PC-3 (cell line): Measurements from ENCODE around the gene AZIN2. TPM values are rescaled to one million over a fixed set of nuclear protein-coding genes. Genes with fewer than 3 reads are reported as not detected.

Experiments
- ATAC-seq: fragments of 200-7000 bp; cut with Tn5 transposase; 2 replicates; pipeline ENCODE4 v1.9.1; 2020; ENCODE audit warnings: mild to moderate bottlenecking, moderate library complexity
- BruUV-seq: library from RNA; stranded (reverse); fragments of 400-500 nt; replicated peaks from 2 replicates; lab custom pipeline; 2021; lab: Mats Ljungman, UMichigan
- CTCF ChIA-PET: fragments of 300-600 bp; sonication (Branson Sonifier 250); formaldehyde crosslinking; loops from one replicate; lab custom pipeline; 2022; ENCODE audit warnings: antibody characterized with exemption; lab: Charles Lee
- POLR2A ChIA-PET: fragments of 300-600 bp; sonication (Branson Sonifier 250); formaldehyde crosslinking; loops from one replicate; lab custom pipeline; 2022; ENCODE audit warnings: antibody characterized with exemption; ENCODE audit not compliant: unreplicated experiment; lab: Charles Lee
- DNase-seq: peaks from one replicate; pipeline ENCODE4 v3.0.0-alpha.2; 2015
- H2AFZ ChIP-seq: fragments of 300-600 bp; sonication (generic); 2 replicates; pipeline ENCODE4 v1.6.0; 2016; ENCODE audit warnings: antibody characterized with exemption, low read length
- H3F3A ChIP-seq: fragments of 300-600 bp; sonication (generic); one replicate; pipeline ENCODE4 v1.6.0; 2017; ENCODE audit warnings: antibody characterized with exemption, low read length, control low read depth, mild to moderate bottlenecking; ENCODE audit not compliant: unreplicated experiment
- H3K27ac ChIP-seq: fragments of 300-600 bp; sonication (generic); 2 replicates; pipeline ENCODE4 v1.5.1; 2016; ENCODE audit warnings: mild to moderate bottlenecking, low read length
- H3K27me3 ChIP-seq: fragments of 300-600 bp; sonication (generic); 2 replicates; pipeline ENCODE4 v1.6.1; 2016; ENCODE audit warnings: low read length, mixed read lengths
- H3K36me3 ChIP-seq: fragments of 300-600 bp; sonication (generic); 2 replicates; pipeline ENCODE4 v1.6.1; 2016; ENCODE audit warnings: low read depth, mixed run types, low read length, mixed read lengths
- H3K4me1 ChIP-seq: fragments of 300-600 bp; sonication (generic); 2 replicates; pipeline ENCODE4 v1.5.1; 2016; ENCODE audit warnings: low read length; ENCODE audit not compliant: insufficient read depth
- H3K4me2 ChIP-seq: fragments of 300-600 bp; sonication (generic); 2 replicates; pipeline ENCODE4 v1.6.0; 2016; ENCODE audit warnings: low read length
- H3K4me3 ChIP-seq: fragments of 300-600 bp; sonication (generic); 2 replicates; pipeline ENCODE4 v1.5.1; 2016; ENCODE audit warnings: mild to moderate bottlenecking, low read length, mixed read lengths
- H3K79me2 ChIP-seq: fragments of 300-600 bp; sonication (generic); 2 replicates; pipeline ENCODE4 v1.6.1; 2017; ENCODE audit warnings: low read length, mixed read lengths
- H3K9ac ChIP-seq: fragments of 300-600 bp; sonication (generic); 2 replicates; pipeline ENCODE4 v1.6.0; 2016; ENCODE audit warnings: mild to moderate bottlenecking, low read length
- H3K9me2 ChIP-seq: fragments of 300-600 bp; sonication (generic); replicated peaks from 2 replicates; pipeline ENCODE4 v1.6.1; 2016; ENCODE audit warnings: mixed run types, low read length, mixed read lengths
- H3K9me3 ChIP-seq: fragments of 300-600 bp; sonication (generic); 2 replicates; pipeline ENCODE4 v1.6.1; 2016; ENCODE audit warnings: low read length, mixed read lengths
- H4K20me1 ChIP-seq: fragments of 300-600 bp; sonication (generic); 2 replicates; pipeline ENCODE4 v1.6.1; 2016; ENCODE audit warnings: low read length, mixed read lengths
- CTCF ChIP-seq: fragments of 300-600 bp; sonication (generic); conservative IDR thresholded peaks from 2 replicates; pipeline ENCODE4 v1.5.1; 2017; ENCODE audit warnings: antibody characterized with exemption, low read depth, mild to moderate bottlenecking, low read length
- EZH2 ChIP-seq: fragments of 300-600 bp; sonication (generic); IDR thresholded peaks from one replicate; pipeline ENCODE4 v1.6.1; 2017; ENCODE audit warnings: antibody characterized with exemption, mild to moderate bottlenecking, low read length; ENCODE audit not compliant: unreplicated experiment
- EZH2phosphoT487 ChIP-seq: fragments of 300-600 bp; sonication (generic); IDR thresholded peaks from 2 replicates; pipeline ENCODE4 v1.6.1; 2018; ENCODE audit warnings: mild to moderate bottlenecking, antibody characterized with exemption, low read length, borderline replicate concordance
- intact Hi-C: fragments of 100-400 bp; cut with micrococcal nuclease; formaldehyde crosslinking; loops from 2 replicates; pipeline ENCODE4 v1.9.0; 2023
- total RNA-seq: library from RNA; depleted of rRNA; stranded (reverse); fragments of >200 nt; gene quantifications from 2 replicates; pipeline ENCODE4 v1.2.3, GENCODE V29; 2014

AZIN2 gene
- total RNA-seq, 1 experiment from 2014 or later: 2.2 TPM

GRCh38 chr1:33070628-33071027 is 10.3 kb upstream of the AZIN2 start:
- Histone ChIP-seq H3K27ac (no peak overlapping the region), H3F3A (no peaks in the 10 kb centered on the region), H3K79me2 (no peaks in the 10 kb centered on the region), H3K27me3 (no peaks in the 10 kb centered on the region), H3K9me3 (no peaks in the 10 kb centered on the region), H4K20me1 (no peaks in the 10 kb centered on the region), H3K9me2 (no peaks in the 10 kb centered on the region), H3K4me1 (peaks cover 4% of the 10 kb centered on the region; the same call in 1 of the 2 replicates), H3K36me3 (no peaks in the 10 kb centered on the region), H3K4me2 (no peak overlapping the region), H2AFZ (no peak overlapping the region), H3K4me3 (no peak overlapping the region), H3K9ac (no peak overlapping the region)
- intact Hi-C loops: no loop called here
- DNase-seq (no peak), ATAC-seq (no peak)
- no TSS peak for BruUV-seq
- ChIA-PET CTCF (no interaction called here), POLR2A (no interaction called here)
- TF ChIP-seq EZH2phosphoT487 (no peak), EZH2 (no peak), CTCF (no peak)

GRCh38 chr1:33072707-33073106 is 8.2 kb upstream of the AZIN2 start:
- no peaks in the 10 kb centered on the region for H4K20me1 ChIP-seq
- H2AFZ ChIP-seq: no peak overlapping the region
- no peak overlapping the region for H3K4me2 ChIP-seq
- H3K27me3 ChIP-seq: no peaks in the 10 kb centered on the region
- ChIA-PET POLR2A (no interaction called here), CTCF (no interaction called here)
- intact Hi-C loops: no loop called here
- H3K9ac ChIP-seq: no peak overlapping the region
- no peak overlapping the region for H3K4me3 ChIP-seq
- no peaks in the 10 kb centered on the region for H3K9me2 ChIP-seq
- H3K79me2 ChIP-seq: no peaks in the 10 kb centered on the region
- TF ChIP-seq CTCF (no peak), EZH2 (no peak), EZH2phosphoT487 (no peak)
- DNase-seq (no peak), ATAC-seq (no peak)
- H3K4me1 ChIP-seq: peaks cover 4% of the 10 kb centered on the region; the same call in 1 of the 2 replicates
- no TSS peak for BruUV-seq
- H3K36me3 ChIP-seq: no peaks in the 10 kb centered on the region
- H3F3A ChIP-seq: no peaks in the 10 kb centered on the region
- H3K9me3 ChIP-seq: no peaks in the 10 kb centered on the region
- no peak overlapping the region for H3K27ac ChIP-seq

DNA sequence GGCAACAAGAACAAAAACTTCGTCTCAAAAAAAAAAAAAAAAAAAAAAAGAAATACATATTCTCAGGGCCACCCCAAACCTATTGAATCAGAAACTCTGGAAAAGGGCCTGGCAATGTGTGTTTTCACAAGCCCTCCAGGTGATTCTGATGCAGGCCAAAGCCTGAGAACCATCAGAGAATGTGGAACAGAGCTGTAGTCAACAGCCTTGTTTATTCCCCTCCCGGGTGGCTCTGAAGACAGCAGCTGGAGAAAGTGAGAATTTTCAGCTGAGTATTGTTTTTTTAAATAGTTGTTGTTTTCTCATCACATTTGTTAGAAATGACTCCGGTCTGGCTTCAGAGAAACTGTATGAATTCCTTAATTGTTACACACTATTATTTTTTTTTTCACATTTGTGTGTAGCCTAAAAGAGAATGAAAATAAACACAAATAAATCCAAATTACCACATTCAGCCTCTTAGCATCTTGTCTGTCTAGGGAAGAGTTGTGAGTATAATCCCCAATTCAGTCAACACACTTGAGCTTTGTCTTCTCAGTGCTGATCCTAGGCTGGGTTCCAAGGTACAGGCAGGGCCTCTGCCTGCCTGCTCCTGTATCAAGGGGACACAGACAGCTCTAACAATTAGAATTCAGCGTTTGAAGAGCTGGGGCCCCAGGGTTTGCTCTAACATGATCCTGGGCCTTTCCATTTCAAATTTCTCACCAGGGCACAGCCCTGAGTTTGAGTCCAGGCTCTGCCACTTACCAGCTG is 6.6 kb upstream of the AZIN2 start:
- Histone ChIP-seq H3F3A (no peaks in the 10 kb centered on the region), H3K4me2 (no peak overlapping the region), H2AFZ (no peak overlapping the region), H3K9me3 (no peaks in the 10 kb centered on the region), H3K4me1 (no peaks in the 10 kb centered on the region), H3K27me3 (no peaks in the 10 kb centered on the region), H3K4me3 (no peak overlapping the region), H3K27ac (no peak overlapping the region), H3K9ac (no peak overlapping the region), H3K9me2 (no peaks in the 10 kb centered on the region), H4K20me1 (no peaks in the 10 kb centered on the region), H3K79me2 (no peaks in the 10 kb centered on the region), H3K36me3 (no peaks in the 10 kb centered on the region)
- ChIA-PET CTCF (no interaction called here), POLR2A (no interaction called here)
- no TSS peak for BruUV-seq
- DNase-seq: no peak
- TF ChIP-seq EZH2 (no peak), CTCF (no peak), EZH2phosphoT487 (no peak)
- no peak for ATAC-seq
- intact Hi-C loops: no loop called here
